PFSK-1 (cell line): ENCODE measurements around the gene PANX1.

Source experiments
- FOXP2 ChIP-seq: optimal IDR thresholded peaks from 2 replicates; pipeline ENCODE3; 2011; ENCODE audit warnings: borderline replicate concordance, control low read depth, inconsistent platforms; ENCODE audit not compliant: insufficient read depth; ENCODE audit errors: extremely low read length, extremely low read depth
- POLR2AphosphoS5 ChIP-seq: IDR thresholded peaks from 2 replicates; pipeline ENCODE4 v1.6.1; 2012; ENCODE audit warnings: low read depth, mild to moderate bottlenecking, control low read depth, low read length, moderate library complexity
- REST ChIP-seq, 2 experiments: IDR thresholded peaks; 2 replicates each; pipeline versions ENCODE4 v1.6.1 to v1.8.0; 2011 to 2012; ENCODE audit warnings: low read depth in 2 of 2, low read length in 2 of 2, control low read depth in 1 of 2, inconsistent platforms in 1 of 2, mild to moderate bottlenecking in 1 of 2, moderate library complexity in 1 of 2; ENCODE audit not compliant: insufficient read depth in 1 of 2
- SIN3A ChIP-seq: IDR thresholded peaks from 2 replicates; pipeline ENCODE4 v1.6.1; 2012; ENCODE audit warnings: mild to moderate bottlenecking, low read length, moderate library complexity, borderline replicate concordance; ENCODE audit not compliant: insufficient read depth
- TAF1 ChIP-seq: IDR thresholded peaks from 2 replicates; pipeline ENCODE4 v1.6.1; 2012; ENCODE audit warnings: low read length, control low read depth, borderline replicate concordance; ENCODE audit not compliant: insufficient read depth

Gene PANX1

GRCh38 chr11:94224078-94224477 lies 95.4 kb downstream of the PANX1 start:
- no peak for TF ChIP-seq POLR2AphosphoS5
- no peak for TF ChIP-seq TAF1
- TF ChIP-seq FOXP2 = no peak
- TF ChIP-seq REST (IDR thresholded peaks at IDR 0.05; ENCODE audit: insufficient read depth in 1 of 2, low read depth in 2 of 2, low read length in 2 of 2) = no peak
- no peak for TF ChIP-seq SIN3A
